IMR-90 (cell line): ENCODE measurements around the gene PSMG4. TPM values are rescaled to one million over a fixed set of nuclear protein-coding genes. Genes with fewer than 3 reads are reported as not detected.

ENCODE experiments used
- ATAC-seq: fragments of 200-7000 bp; cut with Tn5 transposase; 2 replicates; pipeline ENCODE4 v1.9.1; 2020; ENCODE audit warnings: low read depth, mild to moderate bottlenecking, moderate library complexity
- BruUV-seq: library from RNA; stranded (reverse); fragments of 400-500 nt; replicated peaks from 2 replicates; lab custom pipeline; 2021; lab: Mats Ljungman, UMichigan
- CTCF ChIA-PET: fragments of 300-600 bp; formaldehyde crosslinking; extraction: SDS; loops from one replicate; lab custom pipeline; 2021; ENCODE audit warnings: antibody characterized with exemption; lab: Yijun Ruan, JAX
- POLR2A ChIA-PET: fragments of 300-600 bp; sonication (Branson Sonifier 250); formaldehyde crosslinking; loops from one replicate; lab custom pipeline; 2022; ENCODE audit warnings: antibody characterized with exemption; ENCODE audit not compliant: unreplicated experiment; lab: Charles Lee
- DNase-seq: peaks from one replicate; pipeline ENCODE4 v3.0.0; 2013
- H2AFZ ChIP-seq: replicated peaks from 2 replicates; pipeline ENCODE3; 2013; ENCODE audit warnings: low read length, mild to moderate bottlenecking; ENCODE audit not compliant: poor library complexity
- H2AK5ac ChIP-seq: 2 replicates; pipeline ENCODE4 v1.6.1; 2013; ENCODE audit warnings: low read depth, low read length, inconsistent platforms
- H2AK9ac ChIP-seq: replicated peaks from 2 replicates; pipeline ENCODE3; 2013; ENCODE audit warnings: mild to moderate bottlenecking, low read depth, low read length, moderate library complexity; ENCODE audit not compliant: poor library complexity
- H2BK120ac ChIP-seq: 2 replicates; pipeline ENCODE4 v1.6.1; 2013; ENCODE audit warnings: low read depth, low read length, inconsistent platforms
- H2BK15ac ChIP-seq: 3 replicates; pipeline ENCODE4 v1.6.1; 2013; ENCODE audit warnings: low read depth, low read length, inconsistent platforms
- H2BK20ac ChIP-seq: 2 replicates; pipeline ENCODE4 v1.6.1; 2013; ENCODE audit warnings: low read depth, mild to moderate bottlenecking, inconsistent platforms, low read length, moderate library complexity
- H2BK5ac ChIP-seq: 2 replicates; pipeline ENCODE4 v1.6.1; 2013; ENCODE audit warnings: mild to moderate bottlenecking, low read depth, low read length, inconsistent platforms; ENCODE audit not compliant: poor library complexity, severe bottlenecking
- H3K14ac ChIP-seq: replicated peaks from 2 replicates; pipeline ENCODE4 v1.6.1; 2013; ENCODE audit warnings: low read depth, low read length, inconsistent platforms
- H3K18ac ChIP-seq: 2 replicates; pipeline ENCODE4 v1.6.1; 2013; ENCODE audit warnings: low read depth, low read length, control low read depth
- H3K23ac ChIP-seq: 2 replicates; pipeline ENCODE4 v1.6.1; 2013; ENCODE audit warnings: low read depth, low read length, inconsistent platforms
- H3K27ac ChIP-seq: 2 replicates; pipeline ENCODE4 v1.5.1; 2013; ENCODE audit warnings: mild to moderate bottlenecking, control low read depth, low read length; ENCODE audit not compliant: insufficient read depth
- H3K27me3 ChIP-seq: 2 replicates; pipeline ENCODE4 v1.6.1; 2013; ENCODE audit warnings: low read length; ENCODE audit not compliant: control insufficient read depth, insufficient read depth
- H3K36me3 ChIP-seq: 2 replicates; pipeline ENCODE4 v1.6.1; 2013; ENCODE audit warnings: low read length, mixed read lengths; ENCODE audit not compliant: control insufficient read depth, insufficient read depth
- H3K4ac ChIP-seq: 2 replicates; pipeline ENCODE4 v1.6.1; 2013; ENCODE audit warnings: low read depth, low read length, inconsistent platforms
- H3K4me1 ChIP-seq: 2 replicates; pipeline ENCODE4 v1.6.1; 2013; ENCODE audit warnings: low read length, mixed read lengths; ENCODE audit not compliant: control insufficient read depth, insufficient read depth
- H3K4me2 ChIP-seq: 2 replicates; pipeline ENCODE4 v1.6.1; 2013; ENCODE audit warnings: low read depth, mild to moderate bottlenecking, control low read depth, low read length, moderate library complexity
- H3K4me3 ChIP-seq: 2 replicates; pipeline ENCODE4 v1.5.1; 2013; ENCODE audit warnings: low read depth, mild to moderate bottlenecking, control low read depth, low read length, moderate library complexity; ENCODE audit not compliant: insufficient read depth
- H3K56ac ChIP-seq: 2 replicates; pipeline ENCODE4 v1.6.1; 2013; ENCODE audit warnings: low read length, inconsistent platforms; ENCODE audit not compliant: insufficient read depth; ENCODE audit errors: extremely low read depth
- H3K79me1 ChIP-seq, 2 experiments: 2 replicates each; pipeline ENCODE4 v1.6.1; 2013; ENCODE audit warnings: low read length in 2 of 2, inconsistent platforms in 1 of 2, low read depth in 1 of 2
- H3K9ac ChIP-seq: 2 replicates; pipeline ENCODE4 v1.6.1; 2013; ENCODE audit warnings: low read depth, low read length, control low read depth
- H3K9me1 ChIP-seq: 2 replicates; pipeline ENCODE4 v1.6.1; 2013; ENCODE audit warnings: low read length, inconsistent platforms; ENCODE audit not compliant: insufficient read depth
- H3K9me3 ChIP-seq: 2 replicates; pipeline ENCODE4 v1.6.1; 2013; ENCODE audit warnings: low read length; ENCODE audit not compliant: control insufficient read depth, insufficient read depth
- H4K20me1 ChIP-seq: 2 replicates; pipeline ENCODE4 v1.6.1; 2013; ENCODE audit warnings: low read length, inconsistent platforms; ENCODE audit not compliant: insufficient read depth
- H4K5ac ChIP-seq: 2 replicates; pipeline ENCODE4 v1.6.1; 2013; ENCODE audit warnings: mild to moderate bottlenecking, low read depth, low read length, control low read depth
- H4K8ac ChIP-seq, 2 experiments: 2 replicates each; pipeline ENCODE4 v1.6.1; 2013; ENCODE audit warnings: low read depth in 2 of 2, low read length in 2 of 2, control low read depth in 1 of 2, inconsistent platforms in 1 of 2
- H4K91ac ChIP-seq: 2 replicates; pipeline ENCODE4 v1.6.1; 2013; ENCODE audit warnings: low read depth, low read length, inconsistent platforms; ENCODE audit not compliant: insufficient read depth
- BHLHE40 ChIP-seq: fragments of 150-350 bp; IDR thresholded peaks from 2 replicates; pipeline ENCODE4 v1.6.1; 2016; ENCODE audit warnings: mild to moderate bottlenecking, low read depth, low read length
- CHD1 ChIP-seq: IDR thresholded peaks from 2 replicates; pipeline ENCODE4 v1.6.1; 2012; ENCODE audit warnings: low read depth, low read length, improper control_type of control experiment
- MAFK ChIP-seq: IDR thresholded peaks from 2 replicates; pipeline ENCODE4 v1.6.1; 2012; ENCODE audit warnings: low read depth, low read length, improper control_type of control experiment
- MXI1 ChIP-seq: IDR thresholded peaks from 2 replicates; pipeline ENCODE4 v1.6.1; 2012; ENCODE audit warnings: low read depth, mild to moderate bottlenecking, low read length, moderate library complexity, borderline replicate concordance
- POLR2A ChIP-seq: IDR thresholded peaks from 2 replicates; pipeline ENCODE4 v1.6.1; 2012; ENCODE audit warnings: mild to moderate bottlenecking, low read depth, low read length
- RAD21 ChIP-seq: IDR thresholded peaks from 2 replicates; pipeline ENCODE4 v1.6.1; 2012; ENCODE audit warnings: low read length, improper control_type of control experiment
- RCOR1 ChIP-seq: IDR thresholded peaks from 2 replicates; pipeline ENCODE4 v1.6.1; 2012; ENCODE audit warnings: mild to moderate bottlenecking, low read length, improper control_type of control experiment; ENCODE audit not compliant: insufficient replicate concordance
- RFX5 ChIP-seq: IDR thresholded peaks from 2 replicates; pipeline ENCODE4 v1.8.0; 2012; ENCODE audit warnings: low read depth, mild to moderate bottlenecking, low read length, moderate library complexity
- WGBS, 2 experiments: methylation state at CpG; one replicate each; pipeline versions ENCODE4 v1.1.5 to v1.1.7; 2013; ENCODE audit warnings: missing lambda C conversion rate in 2 of 2; ENCODE audit not compliant: insufficient read length in 1 of 2; ENCODE audit errors: extremely low coverage in 2 of 2; 5-methylcytosine and 5-hydroxymethylcytosine counted together
- dilution Hi-C: fragments of 300-500 bp; cut with HindIII; formaldehyde crosslinking; loops from one replicate; pipeline ENCODE4 v1.14.3; 2018; ENCODE audit warnings: low sequenced_read_pairs; ENCODE audit not compliant: unreplicated experiment
- in situ Hi-C: fragments of 300-500 bp; cut with MboI; formaldehyde crosslinking; loops from 3 replicates; pipeline ENCODE4 v1.14.3; 2019; ENCODE audit warnings: low sequenced_read_pairs, inconsistent platforms, mixed read lengths
- intact Hi-C: fragments of 100-400 bp; cut with micrococcal nuclease; formaldehyde crosslinking; loops from 2 replicates; pipeline ENCODE4 v1.10.0; 2022
- polyA plus RNA-seq, 3 experiments: library from polyadenylated mRNA; depleted of rRNA; stranded (reverse); fragments of >200 nt; gene quantifications; 2 replicates each; pipeline ENCODE4 v1.2.3, GENCODE V29; 2012; ENCODE audit warnings: low replicate concordance in 1 of 3
- total RNA-seq: library from RNA; depleted of rRNA; stranded (reverse); fragments of >200 nt; gene quantifications from 2 replicates; pipeline ENCODE4 v1.2.3, GENCODE V29; 2012
- TF ChIP-seq, protein P1 (sequence below): fragments of 150-350 bp; IDR thresholded peaks from 2 replicates; pipeline ENCODE4 v1.6.1; 2016; ENCODE audit warnings: low read depth, mild to moderate bottlenecking, low read length, moderate library complexity, borderline replicate concordance

The PSMG4 gene
- total and polyA plus RNA-seq, 2 of the 4 experiments (the other 2 are of a cell fraction) = 5.6 to 13.4 TPM

DNA sequence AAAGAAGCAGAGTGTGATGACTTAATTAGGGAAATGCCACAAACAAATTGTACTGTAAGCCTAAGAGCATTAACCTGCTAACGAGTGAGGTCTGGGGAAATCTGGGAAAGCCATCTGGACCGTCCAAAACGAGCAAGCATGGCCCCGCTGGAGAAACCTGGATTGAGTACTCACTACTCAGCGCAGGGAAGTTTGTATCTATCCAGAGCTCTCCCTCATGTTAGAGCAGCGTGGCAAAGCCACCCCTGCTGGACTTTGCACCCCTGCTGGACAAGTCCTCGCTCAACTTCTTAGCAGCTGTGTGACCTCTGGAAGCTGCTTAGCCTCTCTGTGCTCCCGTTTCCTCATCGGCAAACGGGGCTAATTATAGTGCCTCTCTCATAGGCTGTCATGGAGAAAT is 37.3 kb downstream of the PSMG4 start:
- Histone ChIP-seq H3K4me2 (no peak overlapping the region), H2BK20ac (no peak overlapping the region), H4K91ac (no peak overlapping the region), H2BK5ac (no peak overlapping the region), H2BK120ac (no peak overlapping the region), H3K27me3 (peaks cover 18% of the 10 kb centered on the region), H3K4ac (no peak overlapping the region), H3K79me1 (no peaks in the 10 kb centered on the region), H3K9ac (no peak overlapping the region), H3K27ac (no peak overlapping the region), H3K4me3 (no peak overlapping the region), H3K23ac (no peak overlapping the region), H2AK5ac (no peak overlapping the region), H4K20me1 (no peaks in the 10 kb centered on the region), H4K5ac (no peak overlapping the region), H3K36me3 (no peaks in the 10 kb centered on the region), H3K9me3 (no peaks in the 10 kb centered on the region), H3K56ac (no peak overlapping the region), H3K18ac (no peak overlapping the region), H2AK9ac (no peak overlapping the region), H4K8ac (no peak overlapping the region), H3K9me1 (no peaks in the 10 kb centered on the region), H2BK15ac (no peak overlapping the region), H3K4me1 (no peaks in the 10 kb centered on the region), H2AFZ (no peak overlapping the region), H3K14ac (no peak overlapping the region)
- ChIA-PET POLR2A (no interaction called here), CTCF (no interaction called here)
- intact Hi-C loops (no loop called here), dilution Hi-C loops (no loop called here), in situ Hi-C loops (no loop called here)
- no peak for DNase-seq
- no CpG with 5 or more reads among the region's 10 CpGs for whole genome bisulfite sequencing, 2 experiments
- BruUV-seq = no TSS peak
- ATAC-seq = no peak
- TF ChIP-seq MXI1 (no peak), RAD21 (no peak), RCOR1 (no peak), CHD1 (no peak), RFX5 (no peak), MAFK (no peak), BHLHE40 (no peak), POLR2A (no peak)
- TF ChIP-seq, protein P1, sequence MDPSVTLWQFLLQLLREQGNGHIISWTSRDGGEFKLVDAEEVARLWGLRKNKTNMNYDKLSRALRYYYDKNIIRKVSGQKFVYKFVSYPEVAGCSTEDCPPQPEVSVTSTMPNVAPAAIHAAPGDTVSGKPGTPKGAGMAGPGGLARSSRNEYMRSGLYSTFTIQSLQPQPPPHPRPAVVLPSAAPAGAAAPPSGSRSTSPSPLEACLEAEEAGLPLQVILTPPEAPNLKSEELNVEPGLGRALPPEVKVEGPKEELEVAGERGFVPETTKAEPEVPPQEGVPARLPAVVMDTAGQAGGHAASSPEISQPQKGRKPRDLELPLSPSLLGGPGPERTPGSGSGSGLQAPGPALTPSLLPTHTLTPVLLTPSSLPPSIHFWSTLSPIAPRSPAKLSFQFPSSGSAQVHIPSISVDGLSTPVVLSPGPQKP = no peak
